Aorta (tissue), 5 donors: ENCODE data around the gene HSPA1B. TPM values are rescaled to one million over a fixed set of nuclear protein-coding genes. Genes with fewer than 3 reads are reported as not detected.
"Not testable (repeated sequence)": the region's sequence is repeated elsewhere in the genome, so short reads cannot be mapped to it uniquely, and the experiment has no call there.

Experiments used
- ATAC-seq: fragments of 200-7000 bp; cut with Tn5 transposase; one replicate; pipeline ENCODE4 v1.9.1; 2022; ENCODE audit warnings: moderate library complexity; ENCODE audit not compliant: low FRiP score
- DNase-seq, 2 donors: peaks; one replicate each; pipeline ENCODE4 v3.0.0-alpha.2; 2020
- H3K27ac ChIP-seq, 2 donors: one replicate each; pipeline ENCODE4 v1.5.1; 2013; ENCODE audit warnings: low read length in 2 of 2, mild to moderate bottlenecking in 2 of 2, moderate library complexity in 2 of 2, control low read depth in 1 of 2, inconsistent platforms in 1 of 2, low read depth in 1 of 2
- H3K27me3 ChIP-seq, 2 donors: one replicate each; pipeline ENCODE4 v1.6.1; 2013; ENCODE audit warnings: control low read depth in 1 of 2, low read length in 1 of 2, mild to moderate bottlenecking in 1 of 2, moderate library complexity in 1 of 2; ENCODE audit not compliant: insufficient read depth in 2 of 2, control insufficient read depth in 1 of 2
- H3K36me3 ChIP-seq, 2 donors: one replicate each; pipeline ENCODE4 v1.6.1; 2013; ENCODE audit warnings: control low read depth in 1 of 2, low read length in 1 of 2, mild to moderate bottlenecking in 1 of 2; ENCODE audit not compliant: insufficient read depth in 2 of 2, control insufficient read depth in 1 of 2
- H3K4me1 ChIP-seq, 2 donors: one replicate each; pipeline ENCODE4 v1.6.1; 2013; ENCODE audit warnings: low read length in 2 of 2, control low read depth in 1 of 2, mild to moderate bottlenecking in 1 of 2, moderate library complexity in 1 of 2; ENCODE audit not compliant: insufficient read depth in 2 of 2, control insufficient read depth in 1 of 2
- H3K4me3 ChIP-seq, 2 donors: one replicate each; pipeline ENCODE4 v1.5.1; 2013; ENCODE audit warnings: low read length in 2 of 2, control low read depth in 1 of 2, mild to moderate bottlenecking in 1 of 2
- H3K9me3 ChIP-seq: one replicate; pipeline ENCODE4 v1.6.1; 2013; ENCODE audit warnings: mild to moderate bottlenecking, low read length; ENCODE audit not compliant: control insufficient read depth
- WGBS, 2 donors: extraction: QIAGEN DNeasy Blood & Tissue Kit; methylation state at CpG; one replicate each; pipeline ENCODE4 v1.1.7; 2013; 5-methylcytosine and 5-hydroxymethylcytosine counted together
- intact Hi-C, 2 donors: fragments of 100-400 bp; cut with DNase I; formaldehyde crosslinking; loops; one replicate each; pipeline versions ENCODE4 v1.14.2 to v1.15.0; 2022
- polyA plus RNA-seq, 2 donors: library from polyadenylated mRNA; stranded (reverse); fragments of 200-250 nt; gene quantifications; one replicate each; pipeline ENCODE4 v1.2.3, GENCODE V29; 2013
- total RNA-seq, 2 donors: library from RNA; stranded (reverse); fragmentation: NEBNext Ultra II Directional; extraction: Animal tissue kit (Norgen Biotek cat#: 25700); gene quantifications; one replicate each; pipeline ENCODE4 v1.2.1, GENCODE V29; 2021
- donor health status: healthy with polysubstance abuse.
- donor health status: Bipolar disorder and iron deficiency.
- donor health status: DM: no; HTN: no; CAD: no.
- donor health status: DM: no; HTN: no; CAD: no.
- donor health status: DM: yes; HTN: yes; CAD: no.

HSPA1B gene
- total and polyA plus RNA-seq, 4 donors: 23.2 to 332 (median 108) TPM

DNA sequence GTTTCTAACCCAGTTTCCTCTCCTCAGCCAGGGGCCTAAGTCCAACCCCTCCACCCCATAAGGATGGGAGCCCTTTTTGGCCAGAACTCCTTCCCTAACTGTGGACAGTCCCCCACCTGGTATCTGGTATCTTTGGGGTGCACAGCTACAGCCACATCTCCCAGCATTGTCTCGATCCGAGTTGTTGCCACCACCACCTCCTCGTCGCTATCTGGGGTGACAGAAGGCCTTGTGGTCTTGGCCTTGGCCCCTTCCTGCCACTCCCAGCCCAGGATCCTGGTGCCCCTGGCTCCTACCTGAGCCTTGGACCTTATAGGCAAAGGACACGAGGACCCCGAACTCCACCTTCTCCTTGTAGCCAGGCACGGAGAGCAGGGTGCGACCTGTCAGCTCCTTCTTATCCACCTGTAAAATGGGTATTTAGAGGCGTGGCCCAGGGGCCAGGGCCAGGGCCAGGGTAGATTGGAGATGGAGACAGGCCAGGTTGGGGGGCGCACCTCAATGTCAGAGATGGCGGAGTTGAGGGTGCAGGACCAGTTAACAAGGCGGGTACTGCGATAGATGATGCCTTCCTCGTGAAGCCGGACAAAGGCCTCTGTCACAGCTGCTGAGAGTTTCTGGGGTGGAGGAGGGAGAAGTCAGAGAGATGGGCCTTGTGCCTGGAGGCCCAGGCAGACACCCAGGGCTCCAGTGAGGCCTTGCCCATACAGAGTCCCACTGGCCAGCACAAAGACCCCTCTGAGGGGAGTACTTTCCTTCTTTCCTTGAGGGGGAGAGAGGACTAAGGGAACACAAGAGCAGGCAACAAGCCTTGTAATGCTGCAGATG, 43.2 kb upstream of the HSPA1B start:
- ATAC-seq (no peak), DNase-seq (no peak)
- no peaks in the 10 kb centered on the region for H3K27me3 ChIP-seq
- intact Hi-C loops: no loop called here
- H3K36me3 ChIP-seq: peaks cover 0 to 5% of the 10 kb centered on the region in 2 donors
- no peak overlapping the region for H3K4me3 ChIP-seq
- H3K27ac ChIP-seq: no peak overlapping the region
- 96 to 97% methylated on average over 15 of the region's 15 CpGs for WGBS, 2 donors
- no peaks in the 10 kb centered on the region for H3K9me3 ChIP-seq
- no peaks in the 10 kb centered on the region for H3K4me1 ChIP-seq

DNA sequence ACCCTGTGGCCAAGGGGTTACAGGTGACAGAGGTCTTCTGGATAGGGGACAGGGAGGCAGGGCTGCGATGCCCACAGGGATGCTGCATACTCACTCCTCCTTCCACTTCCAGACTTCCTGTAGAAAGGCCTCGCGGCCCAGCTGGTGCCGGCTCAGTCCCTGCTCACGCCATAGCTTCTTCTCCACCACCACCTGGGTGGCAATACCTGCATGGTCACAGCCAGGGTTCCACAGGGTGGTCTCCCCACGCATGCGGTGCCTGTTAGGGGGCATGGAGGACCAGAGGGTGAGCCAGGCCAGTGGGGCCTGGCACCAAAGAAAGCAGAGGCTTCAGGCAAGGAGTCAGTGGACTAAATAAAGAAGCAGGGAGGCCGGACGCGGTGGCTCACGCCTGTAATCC, 42.1 kb upstream of the HSPA1B start:
- no peak for ATAC-seq
- H3K27ac ChIP-seq: no peak overlapping the region
- H3K4me1 ChIP-seq: no peaks in the 10 kb centered on the region
- intact Hi-C loops: no loop called here
- no peak overlapping the region for H3K4me3 ChIP-seq
- no peaks in the 10 kb centered on the region for H3K9me3 ChIP-seq
- 96 to 98% methylated on average over 11 of the region's 11 CpGs for WGBS, 2 donors
- H3K36me3 ChIP-seq: peaks cover 0 to 5% of the 10 kb centered on the region in 2 donors
- no peaks in the 10 kb centered on the region for H3K27me3 ChIP-seq
- DNase-seq: no peak

DNA sequence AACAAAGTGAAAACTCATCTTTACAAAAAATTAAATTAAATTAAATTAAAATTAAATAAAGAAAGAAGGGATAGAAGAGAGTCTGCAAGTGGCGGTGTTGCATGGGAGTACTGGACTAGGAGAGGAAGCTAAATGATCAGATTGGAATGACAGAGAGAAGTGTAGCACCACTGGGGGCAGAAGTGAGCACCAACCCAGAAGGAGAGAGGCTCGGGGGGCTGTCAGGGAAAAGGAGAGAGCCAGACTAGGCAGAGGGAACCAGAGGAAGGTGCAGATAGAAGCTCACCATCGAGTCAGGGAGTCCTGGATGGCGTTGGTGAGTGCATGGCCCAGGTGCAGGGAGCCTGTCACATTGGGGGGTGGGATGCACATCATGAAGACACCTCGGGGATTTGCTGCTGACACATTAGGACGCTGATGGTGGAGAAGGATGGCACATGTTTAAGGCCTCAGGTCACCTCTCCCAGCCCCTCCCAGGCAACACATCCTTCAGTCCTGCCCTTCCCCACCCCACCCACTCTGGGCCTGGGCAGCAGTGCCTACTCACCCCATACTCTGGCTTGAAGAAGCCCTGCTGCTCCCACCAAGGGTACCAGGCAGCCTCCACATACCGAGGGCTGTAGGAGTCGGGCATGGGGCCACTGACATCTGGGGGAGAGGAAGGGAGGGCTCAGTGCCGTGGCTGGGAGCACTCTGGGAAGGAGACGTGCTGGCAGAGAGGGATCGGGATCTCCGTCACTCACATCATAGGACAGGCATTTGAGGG, 36.0 kb upstream of the HSPA1B start:
- Histone ChIP-seq H3K27ac (no peak overlapping the region), H3K36me3 (no peaks in the 10 kb centered on the region), H3K4me1 (no peaks in the 10 kb centered on the region), H3K9me3 (no peaks in the 10 kb centered on the region), H3K4me3 (no peak overlapping the region), H3K27me3 (no peaks in the 10 kb centered on the region)
- ATAC-seq (no peak), DNase-seq (no peak)
- intact Hi-C loops: loop anchor here (5.0 kb wide), 2 partner anchors 54 to 124 kb away; partner anchors contain the start of genes CLIC1 (in 1 of the 2), CSNK2B (in 1 of the 2) and LY6G5B (in 1 of the 2)
- 66 to 71% methylated on average over 12 of the region's 12 CpGs for WGBS, 2 donors

DNA sequence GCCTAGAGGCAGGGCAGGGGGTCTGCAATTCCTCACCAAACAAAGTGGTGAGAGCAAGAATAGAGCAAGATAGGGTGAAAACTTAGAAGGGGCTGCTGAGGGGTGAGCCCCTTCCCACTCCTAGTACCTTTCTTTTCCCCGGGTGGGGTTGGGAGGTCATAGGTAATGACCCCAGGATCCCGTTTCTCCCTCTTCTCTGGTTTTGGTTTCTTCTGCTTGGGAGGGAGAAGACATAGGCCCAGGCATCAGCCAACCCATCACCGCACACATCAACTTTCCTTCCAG, 35.5 kb upstream of the HSPA1B start:
- H3K27me3 ChIP-seq: no peaks in the 10 kb centered on the region
- no peak overlapping the region for H3K4me3 ChIP-seq
- no peaks in the 10 kb centered on the region for H3K36me3 ChIP-seq
- 73 to 81% methylated on average over 3 of the region's 3 CpGs for WGBS, 2 donors
- H3K27ac ChIP-seq: no peak overlapping the region
- DNase-seq: no peak
- H3K4me1 ChIP-seq: no peaks in the 10 kb centered on the region
- no peak for ATAC-seq
- H3K9me3 ChIP-seq: no peaks in the 10 kb centered on the region
- intact Hi-C loops: loop anchor here (5.0 kb wide), 2 partner anchors 55 to 125 kb away; partner anchors contain the start of genes CLIC1 (in 1 of the 2), CSNK2B (in 1 of the 2) and LY6G5B (in 1 of the 2)

DNA sequence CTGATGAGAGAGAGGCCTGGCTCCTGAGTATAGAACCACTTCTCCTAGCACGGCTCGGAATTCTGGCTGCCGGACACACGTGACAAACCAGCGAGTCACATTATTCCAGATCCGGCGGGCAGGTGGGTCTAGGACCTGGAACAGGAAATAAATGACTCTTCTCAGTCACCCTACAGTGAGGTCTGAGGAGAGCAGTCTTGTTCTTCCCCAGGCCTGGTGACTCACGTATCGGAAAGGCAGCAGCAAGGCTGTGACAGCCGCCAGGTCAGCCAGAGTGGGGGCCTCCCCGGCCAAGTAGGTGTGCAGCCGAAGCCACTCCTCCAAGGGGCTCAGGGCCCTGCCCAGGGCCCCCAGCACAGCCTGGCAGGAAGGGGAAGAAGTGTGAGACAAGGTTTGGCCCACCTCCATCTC, 34.8 kb upstream of the HSPA1B start:
- WGBS, 2 donors: 90 to 91% methylated on average over 12 of the region's 12 CpGs
- no peak overlapping the region for H3K27ac ChIP-seq
- H3K9me3 ChIP-seq: no peaks in the 10 kb centered on the region
- H3K36me3 ChIP-seq: no peaks in the 10 kb centered on the region
- no peak overlapping the region for H3K4me3 ChIP-seq
- ATAC-seq: no peak
- intact Hi-C loops: loop anchor here (5.0 kb wide), 2 partner anchors 55 to 125 kb away; partner anchors contain the start of genes CLIC1 (in 1 of the 2), CSNK2B (in 1 of the 2) and LY6G5B (in 1 of the 2)
- no peak for DNase-seq
- H3K4me1 ChIP-seq: no peaks in the 10 kb centered on the region
- H3K27me3 ChIP-seq: no peaks in the 10 kb centered on the region

DNA sequence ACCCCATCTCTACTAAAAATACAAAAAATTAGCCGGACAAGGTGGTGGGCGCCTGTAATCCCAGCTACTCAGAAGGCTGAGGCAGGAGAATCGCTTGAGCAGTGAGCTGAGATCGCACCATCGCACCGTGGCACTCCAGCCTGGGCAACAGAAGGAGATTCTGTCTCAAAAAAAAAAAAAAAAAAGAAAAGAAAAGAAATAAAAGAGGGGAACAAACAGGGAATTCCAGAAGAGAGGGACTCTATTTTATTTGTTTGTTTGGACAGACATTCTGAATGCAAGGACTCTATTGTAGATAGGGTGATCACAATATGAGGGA, 33.7 kb upstream of the HSPA1B start:
- intact Hi-C loops: loop anchor here (5.0 kb wide), 2 partner anchors 57 to 127 kb away; partner anchors contain the start of genes CLIC1 (in 1 of the 2), CSNK2B (in 1 of the 2) and LY6G5B (in 1 of the 2)
- not testable (repeated sequence) for H3K4me1 ChIP-seq, H3K27ac ChIP-seq, H3K27me3 ChIP-seq, ATAC-seq, H3K9me3 ChIP-seq, H3K4me3 ChIP-seq, DNase-seq, H3K36me3 ChIP-seq
- 90 to 91% methylated on average over 6 of the region's 6 CpGs for WGBS, 2 donors

DNA sequence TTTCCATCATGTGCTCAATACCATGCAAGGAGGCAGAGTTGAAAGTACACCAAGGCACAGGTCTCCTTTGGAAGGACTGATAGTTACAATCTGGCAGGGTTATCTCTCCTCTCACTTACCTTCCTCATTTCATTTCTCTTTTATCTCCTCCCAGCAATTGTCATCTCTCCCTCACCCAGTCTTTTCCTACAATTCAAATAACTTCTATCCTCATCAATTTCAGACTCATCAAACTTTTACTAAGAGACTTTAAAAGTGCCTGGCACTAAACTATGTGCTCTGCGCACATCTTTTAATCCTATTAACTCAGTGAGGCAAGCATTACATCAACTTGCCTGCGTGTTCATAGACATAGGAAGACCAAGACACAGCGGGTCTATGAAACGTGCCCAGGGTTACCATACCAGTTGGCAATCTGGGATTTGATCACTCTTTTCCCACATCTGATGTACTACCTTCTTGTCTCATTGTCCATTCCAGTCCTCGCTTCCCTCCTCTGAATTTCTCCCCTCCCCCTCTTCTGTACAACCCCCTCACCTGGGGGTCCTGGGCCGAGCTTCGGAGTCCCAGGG, 33.2 kb upstream of the HSPA1B start:
- no peaks in the 10 kb centered on the region for H3K36me3 ChIP-seq
- peak overlapping the region; percentile 33 to 49 for H3K27ac ChIP-seq
- peak overlapping the region in 1 of 2 donors; percentile 43 for H3K4me3 ChIP-seq
- no peaks in the 10 kb centered on the region for H3K27me3 ChIP-seq
- no peaks in the 10 kb centered on the region for H3K4me1 ChIP-seq
- intact Hi-C loops: loop anchor here (5.0 kb wide), 2 partner anchors 57 to 127 kb away; partner anchors contain the start of genes CLIC1 (in 1 of the 2), CSNK2B (in 1 of the 2) and LY6G5B (in 1 of the 2)
- no peak for DNase-seq
- WGBS, 2 donors: 13 to 14% methylated on average over 7 of the region's 7 CpGs
- no peak for ATAC-seq
- H3K9me3 ChIP-seq: no peaks in the 10 kb centered on the region

DNA sequence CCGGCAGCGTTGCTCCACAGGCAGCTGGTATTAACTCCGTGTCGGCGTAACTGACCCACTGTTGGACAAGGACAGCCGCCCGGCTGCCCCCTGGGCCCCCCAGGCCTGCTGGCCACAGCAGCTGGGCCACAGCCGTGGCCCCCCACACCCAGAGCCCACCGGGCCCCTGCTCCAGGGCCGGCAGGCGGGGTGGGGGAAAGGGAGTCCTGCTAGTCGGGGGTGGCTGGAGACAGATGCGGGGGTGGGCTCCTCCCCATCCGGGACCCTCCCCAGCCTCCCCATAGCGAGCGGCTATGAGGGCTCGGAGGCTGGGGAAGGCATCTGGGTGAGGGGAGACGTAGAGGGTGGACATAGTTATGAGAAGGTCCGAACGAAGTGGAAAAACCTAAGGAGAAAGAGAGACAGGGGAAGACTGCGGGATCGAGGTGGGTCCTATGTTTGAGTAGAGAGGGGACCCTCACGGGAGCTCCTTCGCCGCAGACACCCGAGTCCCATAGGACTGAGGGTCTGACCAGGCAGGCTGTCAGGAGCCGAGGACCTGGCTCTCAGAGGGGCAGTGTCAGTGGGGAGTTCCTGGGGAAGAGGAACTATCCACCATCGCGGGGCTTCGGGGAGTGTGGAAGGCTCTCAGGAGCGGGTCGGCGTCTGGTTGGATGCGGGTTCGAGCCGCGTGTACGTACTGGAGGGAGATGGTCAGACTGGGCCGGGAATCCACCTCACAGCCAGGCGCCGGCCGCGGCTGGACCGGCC, 32.5 kb upstream of the HSPA1B start:
- intact Hi-C loops: loop anchor here (5.0 kb wide), 3 partner anchors 37 to 128 kb away; partner anchors contain the start of genes CLIC1 (in 2 of the 2), CSNK2B (in 1 of the 2) and LY6G5B (in 1 of the 2)
- peak; percentile 24 for ATAC-seq
- WGBS, 2 donors: 0 to 1% methylated on average over 44 of the region's 44 CpGs
- Histone ChIP-seq H3K9me3 (no peaks in the 10 kb centered on the region), H3K36me3 (no peaks in the 10 kb centered on the region), H3K4me3 (peak overlapping the region; percentile 43 to 78), H3K4me1 (no peaks in the 10 kb centered on the region), H3K27ac (peak overlapping the region; percentile 33 to 49), H3K27me3 (no peaks in the 10 kb centered on the region)
- peak in 1 of 2 donors; percentile 66 for DNase-seq
